Globus pallidus (tissue), 1 donor: ENCODE measurements around the gene PLEKHA6.
"Not testable (repeated sequence)": the region's sequence is repeated elsewhere in the genome, so short reads cannot be mapped to it uniquely, and the experiment has no call there.

Source experiments
- DNase-seq: peaks from one replicate; pipeline ENCODE4 v3.0.0-alpha.2; 2015; ENCODE audit warnings: low spot score

PLEKHA6 gene

DNA sequence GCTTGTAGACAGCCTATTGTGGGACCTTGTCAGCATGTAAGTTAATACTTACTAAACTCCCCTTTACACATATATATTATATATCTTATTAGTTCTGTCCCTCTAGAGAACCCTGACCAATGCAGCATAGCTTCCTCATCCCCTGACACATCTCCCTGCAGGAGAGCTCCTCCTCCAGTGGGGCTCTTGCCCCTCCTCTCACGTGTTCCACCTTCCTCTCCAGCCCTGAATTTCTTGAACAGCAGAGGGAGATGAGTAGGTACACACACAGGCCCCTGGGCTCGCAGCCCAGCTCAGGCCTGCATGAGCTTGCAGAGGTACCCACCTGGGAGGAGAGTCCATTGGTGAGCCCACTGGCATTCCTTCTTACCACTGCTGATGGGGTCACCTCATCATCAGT lies 118.7 kb downstream of the PLEKHA6 start:
- no peak for DNase-seq

DNA sequence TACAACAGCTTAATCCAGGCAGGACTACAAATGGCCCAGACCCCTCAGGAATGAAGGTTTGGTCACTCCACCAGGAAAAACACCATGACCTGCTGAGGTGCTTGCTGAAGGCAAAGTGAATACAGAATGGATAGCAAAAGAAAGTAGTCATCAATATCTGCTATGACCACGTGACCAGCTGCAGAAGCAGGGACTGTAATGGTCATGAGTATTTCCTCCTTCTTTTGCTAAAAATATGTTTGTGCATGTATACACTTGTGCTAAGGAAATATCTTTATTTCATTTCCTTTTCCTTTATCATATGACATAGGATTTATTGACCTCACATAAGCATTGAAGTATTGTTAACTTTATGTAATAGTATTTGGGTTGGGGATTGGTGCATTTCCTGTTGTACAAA lies 119.5 kb downstream of the PLEKHA6 start:
- DNase-seq: no peak

- not testable (repeated sequence) for DNase-seq
These were observed 120.3 kb downstream of the PLEKHA6 start for GRCh38 chr1:204239401-204239800.

- not testable (repeated sequence) for DNase-seq
These were observed 121.2 kb downstream of the PLEKHA6 start for GRCh38 chr1:204238520-204238919.

DNA sequence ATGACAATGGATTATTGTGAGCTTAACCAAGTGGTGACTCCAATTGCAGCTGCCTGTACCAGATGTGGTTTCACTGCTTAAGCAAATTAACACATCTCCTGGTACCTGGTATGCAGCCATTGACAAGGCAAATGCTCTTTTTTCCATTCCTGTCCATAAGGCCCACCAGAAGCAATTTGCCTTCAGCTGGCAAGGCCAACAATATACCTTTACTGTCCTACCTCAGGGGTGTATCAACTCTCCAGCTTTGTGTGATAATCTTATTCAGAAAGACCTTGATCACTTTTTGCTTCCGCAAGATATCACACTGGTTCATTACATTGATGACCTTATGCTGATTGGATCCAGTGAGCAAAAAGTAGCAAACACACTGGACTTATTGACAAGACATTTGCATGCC lies 122.2 kb downstream of the PLEKHA6 start:
- DNase-seq: not testable (repeated sequence)

DNA sequence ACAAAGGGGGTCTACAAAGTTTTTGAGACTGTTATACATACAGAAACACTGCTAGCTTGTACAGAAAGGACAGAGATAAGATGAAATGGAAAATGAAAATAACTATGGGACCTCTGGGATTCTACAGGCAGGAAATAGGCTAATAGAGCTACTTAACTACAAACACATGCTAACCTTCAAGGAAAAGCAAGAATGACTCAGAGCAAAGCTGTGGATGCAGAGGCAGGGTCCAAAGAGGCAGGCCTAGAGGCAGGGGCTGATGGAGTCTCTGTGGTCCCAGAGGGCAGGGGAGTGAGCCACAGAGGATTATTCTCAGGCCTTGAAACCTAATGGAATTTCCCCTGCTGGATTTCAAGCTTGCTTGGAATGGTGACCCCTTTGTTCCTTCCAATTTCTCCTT lies 127.2 kb downstream of the PLEKHA6 start:
- no peak for DNase-seq

DNA sequence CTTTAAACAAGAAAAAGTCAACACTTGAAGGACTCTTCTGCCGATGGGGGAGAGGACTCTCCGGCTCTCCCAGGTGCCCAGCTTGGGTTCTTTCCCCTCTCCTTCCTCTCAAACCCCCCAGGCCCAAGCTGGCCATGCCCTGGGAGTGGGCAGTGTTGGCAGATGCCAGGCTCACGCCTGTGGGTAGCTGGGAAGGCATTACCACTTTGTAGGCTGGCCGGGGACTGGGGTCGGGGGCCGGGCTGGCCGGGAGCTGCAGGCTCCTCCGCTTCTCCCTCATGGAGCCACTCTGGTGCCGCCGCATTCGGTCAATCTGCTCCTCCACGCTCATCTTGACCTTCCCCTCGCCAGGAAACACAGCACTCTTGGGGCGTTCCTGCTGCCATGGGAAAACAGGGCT lies 129.5 kb downstream of the PLEKHA6 start:
- DNase-seq: no peak

DNA sequence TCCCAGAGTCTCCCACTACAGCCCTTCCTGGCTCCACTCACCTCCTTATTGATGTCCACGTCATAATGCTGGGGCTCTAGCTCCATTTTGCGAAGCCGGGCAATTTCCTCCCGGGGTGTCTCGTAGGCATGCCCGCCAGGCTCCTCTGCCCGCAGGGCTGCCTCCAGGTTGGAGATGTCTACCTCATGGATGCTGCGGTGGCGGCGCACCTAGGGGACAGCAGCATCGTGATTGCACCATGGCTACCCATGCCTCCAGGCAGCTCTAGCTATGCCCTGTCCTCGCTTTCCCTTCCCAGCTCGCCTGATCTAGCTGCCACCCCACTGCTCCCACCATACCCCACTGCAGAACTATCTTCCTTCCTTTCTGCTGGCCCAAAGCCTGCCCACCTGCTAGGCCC lies 130.8 kb downstream of the PLEKHA6 start:
- DNase-seq: no peak

GRCh38 chr1:204227996-204228785 lies 131.5 kb downstream of the PLEKHA6 start:
- no peak for DNase-seq

DNA sequence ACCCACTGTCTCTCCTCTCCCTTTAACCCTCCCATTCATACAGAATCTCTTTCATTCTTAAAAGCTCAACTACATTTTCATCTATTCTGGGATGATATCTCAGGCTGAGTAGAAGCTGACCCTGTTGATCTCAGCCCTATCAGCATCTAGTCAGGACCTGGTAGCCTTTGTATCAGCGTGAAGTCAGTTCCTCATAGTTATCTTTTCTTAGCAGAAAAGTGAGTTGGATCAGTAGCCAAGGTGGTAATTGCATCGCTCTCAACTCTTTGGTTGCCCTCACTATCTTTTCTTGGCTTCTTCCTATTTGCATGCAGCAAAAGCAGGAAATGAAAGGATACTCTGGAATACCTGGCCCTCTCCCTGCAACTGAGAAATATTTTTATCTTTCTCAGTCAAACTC lies 132.4 kb downstream of the PLEKHA6 start:
- DNase-seq: no peak

DNA sequence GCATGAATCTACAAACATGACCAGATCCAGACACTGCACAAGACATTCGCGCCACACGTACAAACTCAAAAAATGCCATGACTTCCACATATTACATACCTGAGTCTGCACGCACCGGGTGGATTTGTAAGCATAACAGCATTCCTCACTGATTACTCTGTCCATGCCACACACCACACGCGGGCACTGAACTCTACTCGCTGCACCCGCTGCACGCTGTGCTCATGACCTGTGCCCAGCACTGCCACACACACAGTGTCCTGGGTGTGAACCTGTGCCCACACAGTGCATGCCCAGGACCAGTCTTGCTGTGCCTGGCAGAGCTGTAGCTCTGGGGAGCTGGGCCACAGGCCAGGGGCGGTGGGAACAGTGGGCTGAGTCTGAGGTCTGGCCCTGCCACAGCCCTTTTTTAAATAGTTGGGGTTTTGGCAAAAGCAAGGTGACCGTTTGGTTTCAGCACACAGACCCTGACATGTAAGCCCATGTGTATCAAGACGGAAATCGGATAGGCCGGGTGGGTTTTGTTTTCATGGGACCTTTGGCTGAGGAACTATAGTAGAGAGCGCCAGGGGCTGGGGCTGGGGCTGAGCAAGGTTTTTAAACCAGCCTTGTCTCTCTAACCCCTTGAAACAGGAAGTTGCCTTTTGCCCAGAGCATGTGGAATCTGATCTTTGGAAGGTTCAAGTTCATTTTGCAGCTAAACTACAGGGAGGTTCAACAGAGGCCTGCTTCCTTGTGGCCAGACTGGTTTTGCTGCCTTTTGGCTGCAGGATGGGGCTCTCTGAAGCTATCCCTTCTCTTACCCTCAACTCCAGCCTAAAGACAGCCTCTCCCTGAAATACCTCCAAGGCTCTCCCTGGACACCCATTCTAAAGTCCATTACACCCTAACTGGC lies 133.6 kb downstream of the PLEKHA6 start:
- no peak for DNase-seq

DNA sequence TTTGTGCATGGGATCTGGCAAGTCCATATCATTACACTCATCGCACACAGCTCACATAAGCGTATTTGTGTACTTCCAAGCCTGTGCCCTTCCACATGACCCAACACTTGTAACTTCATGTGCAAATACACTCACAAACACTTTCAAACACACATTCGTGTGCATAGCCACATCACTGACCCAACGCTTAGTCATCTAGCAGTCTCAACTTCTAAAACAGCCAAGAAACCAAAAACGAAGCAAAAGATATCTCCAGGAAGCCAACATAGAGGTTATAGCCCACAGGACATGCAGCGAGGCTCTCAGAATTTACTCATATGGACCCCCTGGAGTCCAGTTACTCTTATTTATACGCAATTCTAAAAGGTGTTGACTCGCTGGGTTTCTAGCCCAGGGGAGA lies 135.1 kb downstream of the PLEKHA6 start:
- no peak for DNase-seq

- DNase-seq: no peak
These were observed 136.4 kb downstream of the PLEKHA6 start for GRCh38 chr1:204223129-204223860.

GRCh38 chr1:204222764-204223055 lies 137.0 kb downstream of the PLEKHA6 start:
- no peak for DNase-seq

DNA sequence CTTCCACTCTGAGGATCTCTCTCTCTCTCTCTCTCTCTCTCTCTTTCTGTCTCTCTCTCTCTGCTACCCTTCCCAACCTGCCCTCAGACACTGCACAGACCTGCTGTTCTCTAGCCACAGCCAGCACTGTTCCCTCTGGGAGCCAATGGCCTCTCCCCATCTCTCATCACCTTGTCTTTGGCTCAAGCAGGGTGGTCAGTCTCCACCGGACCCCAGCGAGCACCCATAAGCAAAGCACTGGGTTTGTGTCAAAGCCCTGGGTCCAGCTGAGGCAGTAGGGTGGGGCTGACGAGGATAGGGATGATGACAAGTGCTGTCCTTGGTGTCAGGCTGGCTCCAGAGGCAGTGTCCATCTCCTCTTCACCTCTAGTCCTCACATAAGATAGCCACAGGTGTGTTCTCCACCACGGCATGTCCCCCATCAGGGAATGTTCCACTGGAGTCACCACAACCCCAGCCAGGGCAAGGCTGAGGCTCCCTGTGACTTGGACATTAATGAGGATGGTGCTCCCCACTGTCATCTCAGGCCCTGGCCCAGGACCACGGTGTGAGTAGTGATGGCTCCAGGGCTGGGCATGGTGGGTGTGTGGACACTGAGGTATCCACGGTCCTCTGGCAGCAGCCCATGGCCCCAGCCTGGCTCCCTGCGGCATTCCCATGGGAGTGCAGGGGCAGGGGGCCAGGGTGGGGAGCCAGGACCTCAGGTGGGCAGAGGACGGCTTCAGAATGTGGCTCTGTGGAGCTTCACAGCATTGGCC lies 137.5 kb downstream of the PLEKHA6 start:
- DNase-seq: no peak

DNA sequence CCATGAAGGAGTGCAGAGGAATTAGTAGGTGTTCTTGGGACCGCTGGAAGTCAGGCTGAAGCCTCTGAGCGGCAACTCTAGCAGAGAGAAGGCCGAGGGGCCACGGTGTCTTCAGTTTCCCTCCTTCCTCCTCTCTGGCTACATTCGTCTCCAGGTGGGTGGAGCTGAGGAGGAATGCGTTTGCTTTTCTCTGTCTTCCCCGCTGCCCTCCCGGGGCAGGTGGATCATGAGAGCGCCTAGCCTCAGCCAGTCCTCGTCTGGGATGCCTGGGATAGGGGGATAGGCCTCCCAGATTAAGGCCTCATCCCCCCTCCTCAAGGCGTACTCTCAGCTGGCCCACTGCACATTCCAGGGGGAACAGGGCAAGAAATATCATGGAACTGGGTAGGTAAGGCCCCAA lies 138.5 kb downstream of the PLEKHA6 start:
- no peak for DNase-seq

- DNase-seq: no peak
These were observed 139.6 kb downstream of the PLEKHA6 start for GRCh38 chr1:204219971-204220616.

GRCh38 chr1:204218552-204218951 lies 141.2 kb downstream of the PLEKHA6 start:
- no peak for DNase-seq

DNA sequence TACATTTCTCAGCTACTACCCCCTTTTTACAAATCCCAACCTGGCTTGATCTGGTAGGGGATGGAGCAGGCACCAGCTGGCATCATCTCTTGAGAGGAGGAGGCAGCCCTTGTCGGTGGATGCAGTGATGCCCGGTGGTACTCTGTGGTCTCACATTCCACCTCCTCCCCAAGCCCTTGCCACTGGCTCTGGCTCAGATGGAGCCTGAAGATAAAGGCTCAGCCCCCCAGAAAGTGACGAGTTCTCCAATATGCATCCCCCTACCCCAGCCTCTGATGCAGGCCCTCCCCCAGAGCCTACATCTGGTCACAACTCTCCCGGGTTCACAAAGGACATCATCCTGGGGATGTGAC lies 142.1 kb downstream of the PLEKHA6 start:
- no peak for DNase-seq

GRCh38 chr1:204216880-204217647 lies 142.7 kb downstream of the PLEKHA6 start:
- no peak for DNase-seq

GRCh38 chr1:204216236-204216635 lies 143.5 kb downstream of the PLEKHA6 start:
- DNase-seq: no peak
